NCI-H2196 (cell line): ENCODE data around the gene IL20RB.
"Not testable (repeated sequence)": the region's sequence is repeated elsewhere in the genome, so short reads cannot be mapped to it uniquely, and the experiment has no call there.

Experiments used
- DNase-seq: peaks from one replicate; lab custom pipeline; 2025; ENCODE audit not compliant: unreplicated experiment; lab: John Stamatoyannopoulos, UW

Gene IL20RB

GRCh38 chr3:136943436-136943835 is 14.3 kb upstream of the IL20RB start:
- DNase-seq: no peak

- DNase-seq: no peak
These were observed 10.8 kb upstream of the IL20RB start for GRCh38 chr3:136946978-136947377.

GRCh38 chr3:136947477-136947876 is 10.3 kb upstream of the IL20RB start:
- DNase-seq: no peak

GRCh38 chr3:136949146-136949545 is 8.6 kb upstream of the IL20RB start:
- DNase-seq: no peak

GRCh38 chr3:136949708-136950107 is 8.1 kb upstream of the IL20RB start:
- no peak for DNase-seq

GRCh38 chr3:136950623-136951022 is 7.2 kb upstream of the IL20RB start:
- DNase-seq: no peak

- DNase-seq: no peak
These were observed 5.5 kb upstream of the IL20RB start for GRCh38 chr3:136952292-136952691.

- DNase-seq: no peak
These were observed 3.5 kb upstream of the IL20RB start for GRCh38 chr3:136954251-136954650.

GRCh38 chr3:136954980-136955780 is 2.6 kb upstream of the IL20RB start:
- no peak for DNase-seq

GRCh38 chr3:136955813-136956212 is 2.0 kb upstream of the IL20RB start:
- DNase-seq: no peak

- DNase-seq: no peak
These were observed 812 bp upstream of the IL20RB start for GRCh38 chr3:136956971-136957370.

GRCh38 chr3:136958939-136959338 is 1.2 kb downstream of the IL20RB start:
- no peak for DNase-seq

- no peak for DNase-seq
These were observed 1.8 kb downstream of the IL20RB start for GRCh38 chr3:136959599-136959998.

GRCh38 chr3:136960838-136961836 is 3.4 kb downstream of the IL20RB start:
- DNase-seq: no peak

GRCh38 chr3:136962927-136963326 is 5.1 kb downstream of the IL20RB start:
- no peak for DNase-seq

- DNase-seq: not testable (repeated sequence)
These were observed 11.8 kb downstream of the IL20RB start for GRCh38 chr3:136969539-136969938.

- DNase-seq: no peak
These were observed 15.6 kb downstream of the IL20RB start for GRCh38 chr3:136973352-136973751.

GRCh38 chr3:136974670-136975069 is 16.9 kb downstream of the IL20RB start:
- no peak for DNase-seq

GRCh38 chr3:136979204-136979603 is 21.4 kb downstream of the IL20RB start:
- DNase-seq: no peak

GRCh38 chr3:136979684-136980083 is 21.9 kb downstream of the IL20RB start:
- no peak for DNase-seq

GRCh38 chr3:136982033-136982432 is 24.2 kb downstream of the IL20RB start:
- no peak for DNase-seq
